ENCODE data around the gene GTF2A1.

GTF2A1 gene

GRCh38 chr14:81219210-81219758 is 1.5 kb downstream of the GTF2A1 start:
- Mint-ChIP-seq H3K4me3 (peak overlapping the region; percentile 99), H3K27ac (peak overlapping the region; percentile 100), H3K36me3 (ENCODE audit: low read depth) (peaks cover 21% of the 10 kb centered on the region), H3K27me3 (ENCODE audit: low read depth) (no peaks in the 10 kb centered on the region), H3K4me1 (ENCODE audit: low read depth) (peaks cover 39% of the 10 kb centered on the region), H3K9me3 (no peaks in the 10 kb centered on the region)

DNA sequence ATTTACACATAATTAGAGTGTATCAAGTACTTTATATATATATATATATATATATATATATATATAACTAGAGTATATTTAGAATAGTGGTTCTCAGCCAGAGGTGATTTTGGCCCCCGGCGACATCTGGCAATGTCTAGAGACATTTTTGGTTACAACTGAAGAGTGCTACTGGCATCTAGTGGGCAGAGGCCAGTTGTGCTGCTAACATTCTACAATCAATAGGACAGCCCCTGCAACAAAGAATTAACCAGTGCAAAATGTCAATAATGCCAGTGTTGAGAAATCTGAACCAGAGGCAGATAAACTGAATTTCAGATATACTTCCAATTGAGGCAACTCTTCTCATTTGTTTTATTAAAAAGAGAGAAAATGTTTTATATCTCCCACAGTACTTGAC is 8.9 kb downstream of the GTF2A1 start:
- Mint-ChIP-seq H3K9me3 (no peaks in the 10 kb centered on the region), H3K27ac (no peak overlapping the region), H3K4me1 (ENCODE audit: low read depth) (peaks cover 23% of the 10 kb centered on the region), H3K27me3 (ENCODE audit: low read depth) (no peaks in the 10 kb centered on the region), H3K36me3 (ENCODE audit: low read depth) (peaks cover 39% of the 10 kb centered on the region), H3K4me3 (no peak overlapping the region)

DNA sequence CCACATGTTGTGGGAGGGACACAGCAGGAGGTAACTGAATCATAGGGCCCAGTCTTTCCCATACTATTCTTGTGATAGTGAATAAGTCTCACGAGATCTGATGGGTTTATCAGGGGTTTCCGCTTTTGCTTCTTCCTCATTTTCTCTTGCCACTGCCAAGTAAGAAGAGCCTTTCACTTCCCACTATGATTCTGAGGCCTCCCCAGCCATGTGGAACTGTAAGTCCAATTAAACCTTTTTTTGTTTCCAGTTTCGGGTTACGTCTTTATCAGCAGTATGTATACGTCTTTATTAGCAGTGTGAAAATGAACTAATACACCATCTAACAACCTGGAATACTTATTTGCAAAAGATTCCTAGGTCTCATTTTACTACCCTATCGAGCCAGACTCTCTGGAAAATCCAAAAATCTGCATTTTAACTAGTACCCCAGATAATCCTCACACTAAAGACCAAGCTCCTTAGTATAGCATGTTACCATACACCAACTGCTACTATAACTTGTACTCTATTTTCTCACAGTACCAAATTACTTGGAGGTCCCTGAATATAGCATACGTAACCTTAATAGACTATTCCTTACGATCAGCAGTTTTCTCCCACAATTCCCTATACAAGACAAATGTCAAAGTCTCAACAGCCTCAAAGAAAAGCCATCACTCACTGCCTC is 11.5 kb downstream of the GTF2A1 start:
- Mint-ChIP-seq H3K4me3 (no peak overlapping the region), H3K4me1 (ENCODE audit: low read depth) (peaks cover 22% of the 10 kb centered on the region), H3K9me3 (no peaks in the 10 kb centered on the region), H3K36me3 (ENCODE audit: low read depth) (peaks cover 40% of the 10 kb centered on the region), H3K27ac (no peak overlapping the region), H3K27me3 (ENCODE audit: low read depth) (no peaks in the 10 kb centered on the region)

DNA sequence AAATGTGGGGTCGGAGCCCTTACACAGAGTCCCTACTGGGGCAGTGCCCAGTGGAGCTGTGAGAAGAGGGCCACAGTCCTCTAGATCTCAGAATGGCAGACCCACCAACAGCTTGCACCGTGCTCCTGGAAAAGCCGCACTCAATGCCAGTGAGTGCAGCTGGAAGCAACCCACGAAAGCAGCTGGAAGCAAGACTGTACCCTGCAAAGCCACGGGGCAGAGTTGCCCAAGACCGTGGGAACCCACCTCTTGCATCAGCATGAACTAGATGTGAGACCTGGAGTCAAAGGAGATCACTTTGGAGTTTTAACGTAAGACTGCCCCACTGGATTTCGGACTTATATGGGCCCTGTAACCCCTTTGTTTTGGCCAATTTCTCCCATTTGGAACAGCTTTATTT is 12.3 kb downstream of the GTF2A1 start:
- peaks cover 39% of the 10 kb centered on the region for H3K36me3 Mint-ChIP-seq (ENCODE audit: low read depth)
- no peaks in the 10 kb centered on the region for H3K27me3 Mint-ChIP-seq (ENCODE audit: low read depth)
- H3K27ac Mint-ChIP-seq, result no peak overlapping the region
- no peaks in the 10 kb centered on the region for H3K9me3 Mint-ChIP-seq
- no peak overlapping the region for H3K4me3 Mint-ChIP-seq
- H3K4me1 Mint-ChIP-seq (ENCODE audit: low read depth), result peaks cover 24% of the 10 kb centered on the region

DNA sequence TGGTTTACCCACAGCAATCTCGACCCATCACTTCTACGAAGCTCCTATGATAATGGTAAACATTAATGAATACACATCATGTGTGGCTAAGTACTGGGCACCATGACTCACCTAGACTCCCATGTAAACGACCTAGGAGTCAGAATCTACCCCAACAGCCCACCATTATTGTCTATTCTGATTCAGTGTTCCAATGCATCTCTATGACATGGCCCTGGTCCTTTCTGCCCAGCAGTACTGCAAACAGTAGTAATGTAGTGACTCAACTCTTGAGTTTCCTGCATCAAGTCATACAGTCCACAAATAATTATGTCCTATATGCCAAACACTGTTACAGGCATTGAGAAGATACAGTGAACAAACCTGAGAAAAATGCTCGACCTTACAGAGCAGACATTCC is 14.6 kb downstream of the GTF2A1 start:
- H3K27ac Mint-ChIP-seq, result no peak overlapping the region
- no peaks in the 10 kb centered on the region for H3K9me3 Mint-ChIP-seq
- peaks cover 39% of the 10 kb centered on the region for H3K36me3 Mint-ChIP-seq (ENCODE audit: low read depth)
- H3K27me3 Mint-ChIP-seq (ENCODE audit: low read depth), result no peaks in the 10 kb centered on the region
- no peak overlapping the region for H3K4me3 Mint-ChIP-seq
- H3K4me1 Mint-ChIP-seq (ENCODE audit: low read depth), result peaks cover 17% of the 10 kb centered on the region

DNA sequence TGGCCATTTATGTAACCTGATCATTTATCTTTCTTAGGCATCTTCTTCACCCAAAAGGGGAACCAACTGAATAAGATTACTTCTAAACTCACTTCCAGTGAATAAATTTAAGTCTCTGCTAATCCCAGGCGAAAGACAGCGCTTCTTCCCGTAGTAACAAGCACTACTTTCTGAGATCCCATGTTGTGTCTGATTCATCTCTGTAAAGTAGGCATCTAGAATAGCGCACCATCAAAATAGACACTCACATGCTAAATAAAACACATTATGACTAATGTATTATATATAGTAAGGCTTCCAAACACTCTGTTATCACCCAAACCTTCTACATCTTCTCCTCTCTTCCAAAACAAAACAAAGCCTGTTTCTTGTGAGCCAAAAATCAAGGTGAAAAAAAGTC is 15.1 kb downstream of the GTF2A1 start:
- H3K4me1 Mint-ChIP-seq (ENCODE audit: low read depth), result peaks cover 17% of the 10 kb centered on the region
- H3K36me3 Mint-ChIP-seq (ENCODE audit: low read depth), result peaks cover 40% of the 10 kb centered on the region
- H3K4me3 Mint-ChIP-seq, result no peak overlapping the region
- H3K9me3 Mint-ChIP-seq, result no peaks in the 10 kb centered on the region
- no peak overlapping the region for H3K27ac Mint-ChIP-seq
- H3K27me3 Mint-ChIP-seq (ENCODE audit: low read depth), result no peaks in the 10 kb centered on the region

DNA sequence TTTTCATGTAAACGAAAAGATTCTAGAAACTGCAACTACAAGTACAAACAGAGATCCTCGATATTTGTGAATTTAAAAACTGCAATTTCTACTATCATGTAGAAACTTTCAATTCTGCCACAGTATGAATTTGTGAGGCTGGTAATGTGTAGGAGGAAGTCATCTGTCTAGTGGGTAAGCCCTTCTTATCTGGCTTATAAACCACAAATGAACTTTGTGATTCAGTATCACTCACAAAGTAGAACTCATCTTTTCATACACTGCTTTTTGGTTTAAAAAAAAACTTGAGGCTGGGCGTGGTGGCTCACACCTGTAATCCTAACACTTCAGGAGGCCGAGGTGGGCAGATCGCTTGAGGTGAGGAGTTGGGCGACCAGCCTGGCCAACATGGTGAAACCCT is 20.7 kb downstream of the GTF2A1 start:
- Mint-ChIP-seq H3K27me3 (ENCODE audit: low read depth) (no peaks in the 10 kb centered on the region), H3K27ac (no peak overlapping the region), H3K4me3 (no peak overlapping the region), H3K4me1 (ENCODE audit: low read depth) (peaks cover 20% of the 10 kb centered on the region), H3K9me3 (no peaks in the 10 kb centered on the region), H3K36me3 (ENCODE audit: low read depth) (peaks cover 47% of the 10 kb centered on the region)

DNA sequence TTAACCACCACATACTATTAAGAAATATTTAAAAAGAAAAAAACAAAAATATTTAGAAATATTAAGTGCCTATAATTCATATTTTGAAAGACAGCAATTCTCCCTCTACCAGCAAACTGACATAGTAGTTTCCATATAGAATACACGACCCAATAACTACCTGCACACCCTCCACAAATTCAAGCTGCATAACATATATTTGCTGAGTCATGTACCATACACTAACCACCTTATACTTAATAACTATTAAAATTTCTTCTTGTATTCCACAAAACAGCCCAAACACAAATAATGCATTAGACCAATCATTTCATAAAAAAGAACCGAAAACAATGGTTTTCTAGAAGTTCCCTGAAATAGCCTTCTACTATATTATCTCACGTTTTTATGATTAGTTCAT is 21.7 kb downstream of the GTF2A1 start:
- Mint-ChIP-seq H3K36me3 (ENCODE audit: low read depth) (peaks cover 50% of the 10 kb centered on the region), H3K4me3 (no peak overlapping the region), H3K4me1 (ENCODE audit: low read depth) (peaks cover 21% of the 10 kb centered on the region), H3K27me3 (ENCODE audit: low read depth) (no peaks in the 10 kb centered on the region), H3K9me3 (no peaks in the 10 kb centered on the region), H3K27ac (no peak overlapping the region)

DNA sequence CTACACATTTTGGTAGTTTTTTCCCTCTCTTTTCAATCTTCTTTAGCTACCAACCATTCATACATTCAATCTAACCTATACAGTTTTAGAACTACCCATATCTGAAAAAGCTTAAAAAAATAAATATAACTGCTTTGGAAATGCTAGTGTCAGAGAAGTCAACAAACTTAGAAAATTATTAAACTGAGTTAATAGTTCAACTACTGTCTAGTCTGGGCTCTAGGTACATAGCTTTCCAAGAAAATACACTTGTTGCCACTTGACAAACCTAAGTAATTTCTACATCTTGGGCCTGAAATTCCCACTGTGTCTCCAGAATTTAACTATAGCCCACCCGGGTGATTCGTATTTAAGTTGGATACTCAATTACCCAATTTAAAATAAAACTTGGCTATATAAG is 22.1 kb downstream of the GTF2A1 start:
- Mint-ChIP-seq H3K27me3 (ENCODE audit: low read depth) (no peaks in the 10 kb centered on the region), H3K9me3 (no peaks in the 10 kb centered on the region), H3K27ac (no peak overlapping the region), H3K4me1 (ENCODE audit: low read depth) (peaks cover 22% of the 10 kb centered on the region), H3K4me3 (no peak overlapping the region), H3K36me3 (ENCODE audit: low read depth) (peaks cover 47% of the 10 kb centered on the region)

DNA sequence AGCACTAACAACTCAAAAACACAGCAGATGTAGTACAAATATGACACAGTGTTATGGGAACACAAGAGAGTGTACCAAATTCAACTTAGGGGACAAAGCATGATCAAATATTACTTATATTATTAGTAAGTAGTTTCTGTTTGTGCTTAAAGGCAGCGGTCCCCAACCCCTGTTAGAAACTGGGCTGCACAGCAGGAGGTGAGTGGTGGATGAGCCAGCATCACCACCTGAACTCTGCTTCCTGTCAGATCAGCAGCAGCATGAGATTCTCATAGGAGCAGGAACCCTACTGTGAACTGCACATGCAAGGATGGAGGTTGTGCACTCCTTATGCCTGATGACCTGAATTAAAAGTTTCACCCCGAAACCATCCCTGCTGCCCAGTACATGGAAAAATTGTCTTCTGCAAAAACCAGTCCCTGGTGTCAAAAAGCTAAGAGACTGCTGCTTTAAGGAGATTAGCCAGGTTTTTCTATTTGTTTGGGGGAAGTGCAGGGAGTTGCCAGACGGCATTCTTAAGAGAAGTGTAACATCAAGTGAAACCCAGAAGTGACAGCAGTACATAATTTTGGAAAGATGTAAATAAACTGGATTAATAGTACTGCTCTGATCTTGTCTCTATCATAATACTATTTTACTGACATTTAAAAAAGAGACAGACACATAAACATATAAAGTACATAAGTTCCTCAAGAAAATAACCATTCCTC is 26.7 kb downstream of the GTF2A1 start:
- Mint-ChIP-seq H3K4me3 (no peak overlapping the region), H3K27me3 (ENCODE audit: low read depth) (no peaks in the 10 kb centered on the region), H3K36me3 (ENCODE audit: low read depth) (peaks cover 39% of the 10 kb centered on the region), H3K9me3 (no peaks in the 10 kb centered on the region), H3K27ac (no peak overlapping the region), H3K4me1 (ENCODE audit: low read depth) (peaks cover 37% of the 10 kb centered on the region)

GRCh38 chr14:81192594-81192993 is 28.2 kb downstream of the GTF2A1 start:
- H3K4me1 Mint-ChIP-seq (ENCODE audit: low read depth), result peaks cover 43% of the 10 kb centered on the region
- H3K27me3 Mint-ChIP-seq (ENCODE audit: low read depth), result no peaks in the 10 kb centered on the region
- peak overlapping the region; percentile 91 for H3K27ac Mint-ChIP-seq
- no peaks in the 10 kb centered on the region for H3K9me3 Mint-ChIP-seq
- H3K36me3 Mint-ChIP-seq (ENCODE audit: low read depth), result peaks cover 46% of the 10 kb centered on the region
- H3K4me3 Mint-ChIP-seq, result peak overlapping the region; percentile 87

DNA sequence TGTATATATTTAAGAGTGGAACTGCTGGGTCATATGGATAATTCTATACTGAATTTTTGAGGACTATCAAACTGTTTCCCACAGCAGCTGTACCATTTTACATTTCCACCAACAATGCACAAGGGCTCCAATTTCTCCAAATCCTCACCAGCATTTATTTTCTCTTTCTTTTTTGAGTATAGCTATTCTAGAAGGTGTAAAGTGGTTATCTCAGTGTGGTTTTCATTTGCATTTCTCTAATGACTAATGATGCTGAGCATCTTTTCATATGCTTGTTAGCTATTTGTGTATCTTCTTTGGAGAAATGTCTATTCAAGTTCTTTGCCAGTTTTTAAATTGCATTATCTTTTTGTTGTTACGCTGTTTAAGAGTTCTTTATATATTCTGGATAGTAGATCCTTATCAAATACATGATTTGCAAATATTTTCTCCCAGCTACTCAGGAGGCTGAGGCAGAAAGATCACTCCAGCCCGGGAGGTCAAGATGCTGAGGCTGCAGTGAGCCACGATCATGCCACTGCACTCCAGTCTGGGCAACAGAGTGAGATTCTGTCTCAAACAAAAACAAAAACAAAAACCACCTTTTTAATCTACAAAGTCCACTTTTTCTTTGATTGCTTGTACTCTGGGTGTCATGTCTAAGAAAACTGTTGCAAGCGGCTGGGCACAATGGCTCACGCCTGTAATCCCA is 32.8 kb downstream of the GTF2A1 start:
- Mint-ChIP-seq H3K27me3 (ENCODE audit: low read depth) (no peaks in the 10 kb centered on the region), H3K4me1 (ENCODE audit: low read depth) (peaks cover 42% of the 10 kb centered on the region), H3K4me3 (peak overlapping the region; percentile 9), H3K27ac (peak overlapping the region; percentile 38), H3K36me3 (ENCODE audit: low read depth) (peaks cover 40% of the 10 kb centered on the region), H3K9me3 (no peaks in the 10 kb centered on the region)

DNA sequence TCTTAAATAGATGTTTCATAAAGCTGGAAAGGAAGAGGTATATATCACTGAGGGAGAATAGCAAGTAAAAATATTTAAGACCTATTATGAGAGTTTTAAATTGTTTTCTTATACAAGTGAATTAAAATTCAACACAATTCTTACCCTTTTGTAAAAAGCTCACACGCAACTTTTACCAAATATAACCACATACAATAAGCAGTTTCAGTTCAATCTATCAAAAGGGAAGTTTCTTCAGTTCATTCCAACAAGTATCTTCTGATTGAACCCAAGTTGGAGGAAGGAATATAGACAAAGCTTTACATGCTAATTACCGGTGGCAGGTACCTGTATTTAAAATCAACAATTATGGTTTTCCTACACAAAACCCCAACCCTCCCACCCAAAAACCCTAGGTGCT is 41.1 kb downstream of the GTF2A1 start:
- peaks cover 42% of the 10 kb centered on the region for H3K36me3 Mint-ChIP-seq (ENCODE audit: low read depth)

GRCh38 chr14:81178063-81178462 is 42.7 kb downstream of the GTF2A1 start:
- H3K4me1 Mint-ChIP-seq (ENCODE audit: low read depth), result peaks cover 19% of the 10 kb centered on the region
- no peak overlapping the region for H3K4me3 Mint-ChIP-seq
- H3K27me3 Mint-ChIP-seq (ENCODE audit: low read depth), result no peaks in the 10 kb centered on the region
- H3K36me3 Mint-ChIP-seq (ENCODE audit: low read depth), result peaks cover 32% of the 10 kb centered on the region
- no peaks in the 10 kb centered on the region for H3K9me3 Mint-ChIP-seq
- no peak overlapping the region for H3K27ac Mint-ChIP-seq

More for the DNA sequence above, 41.1 kb downstream of the GTF2A1 start:
- H3K9me3 Mint-ChIP-seq, result no peaks in the 10 kb centered on the region
- no peak overlapping the region for H3K27ac Mint-ChIP-seq
- peaks cover 26% of the 10 kb centered on the region for H3K4me1 Mint-ChIP-seq (ENCODE audit: low read depth)
- H3K4me3 Mint-ChIP-seq, result no peak overlapping the region
- no peaks in the 10 kb centered on the region for H3K27me3 Mint-ChIP-seq (ENCODE audit: low read depth)

- no peak overlapping the region for H3K4me3 Mint-ChIP-seq
- no peaks in the 10 kb centered on the region for H3K27me3 Mint-ChIP-seq (ENCODE audit: low read depth)
- H3K9me3 Mint-ChIP-seq, result no peaks in the 10 kb centered on the region
- H3K4me1 Mint-ChIP-seq (ENCODE audit: low read depth), result peaks cover 15% of the 10 kb centered on the region
- peaks cover 25% of the 10 kb centered on the region for H3K36me3 Mint-ChIP-seq (ENCODE audit: low read depth)
- no peak overlapping the region for H3K27ac Mint-ChIP-seq
These were observed 43.5 kb downstream of the GTF2A1 start for GRCh38 chr14:81177225-81177624.

All from T-helper 1 cell treated with Interleukin-12 subunit alpha and Interleukin-12 subunit beta and Interleukin-4 antibody, amounts not matched to agents 30 μg/mL and 1 μg/mL, for 36 hours (primary cell).